HG02798 (cell line): ENCODE results near the gene ZNF101.

Experiments used
- ATAC-seq: cut with Tn5 transposase; IDR thresholded peaks from one replicate; pipeline ENCODE4 v1.9.1; 2021; ENCODE audit warnings: mild to moderate bottlenecking; ENCODE audit not compliant: unreplicated experiment, poor library complexity

ZNF101 gene

GRCh38 chr19:19637523-19638251 is 31.0 kb upstream of the ZNF101 start:
- no peak for ATAC-seq

GRCh38 chr19:19642506-19643157 is 26.0 kb upstream of the ZNF101 start:
- peak; percentile 21 for ATAC-seq

GRCh38 chr19:19643158-19644053 is 25.2 kb upstream of the ZNF101 start, which contains the start of gene GMIP:
Gene GMIP, minus strand, starts transcription at chr19:19643657. Its CDS starts 128 bp downstream, at chr19:19643529.
- ATAC-seq: peak; percentile 73

GRCh38 chr19:19644054-19644388 is 24.6 kb upstream of the ZNF101 start:
- no peak for ATAC-seq

GRCh38 chr19:19645233-19645870 is 23.3 kb upstream of the ZNF101 start:
- ATAC-seq: no peak

- no peak for ATAC-seq
Observed at GRCh38 chr19:19647037-19647835, 21.4 kb upstream of the ZNF101 start.

- ATAC-seq: no peak
Observed at GRCh38 chr19:19649155-19649554, 19.5 kb upstream of the ZNF101 start.

GRCh38 chr19:19649580-19649995 is 19.1 kb upstream of the ZNF101 start:
- no peak for ATAC-seq

GRCh38 chr19:19650331-19650730 is 18.3 kb upstream of the ZNF101 start:
- no peak for ATAC-seq

- ATAC-seq: no peak
Observed at GRCh38 chr19:19651076-19651475, 17.6 kb upstream of the ZNF101 start.

GRCh38 chr19:19652482-19653295 is 15.9 kb upstream of the ZNF101 start:
- ATAC-seq: no peak

- ATAC-seq: no peak
Observed at GRCh38 chr19:19653597-19654147, 15.0 kb upstream of the ZNF101 start.

GRCh38 chr19:19654441-19654840 is 14.2 kb upstream of the ZNF101 start:
- ATAC-seq: no peak

- ATAC-seq: no peak
Observed at GRCh38 chr19:19655051-19655594, 13.5 kb upstream of the ZNF101 start.

- no peak for ATAC-seq
Observed at GRCh38 chr19:19655641-19656343, 12.8 kb upstream of the ZNF101 start.

GRCh38 chr19:19656451-19657396 is 11.9 kb upstream of the ZNF101 start:
- no peak for ATAC-seq

- no peak for ATAC-seq
Observed at GRCh38 chr19:19657397-19657783, 11.2 kb upstream of the ZNF101 start.
